ENCODE measurements around the gene LSP1.

The LSP1 gene

GRCh38 chr11:1825039-1825740 is 27.7 kb upstream of the LSP1 start:
- DNase-seq: peak; percentile 15

GRCh38 chr11:1825785-1826451 is 27.0 kb upstream of the LSP1 start:
- DNase-seq: no peak

- DNase-seq: no peak
These were observed 26.3 kb upstream of the LSP1 start for GRCh38 chr11:1826552-1827094.

- DNase-seq: no peak
These were observed 25.6 kb upstream of the LSP1 start for GRCh38 chr11:1827095-1827813.

- no peak for DNase-seq
These were observed 25.0 kb upstream of the LSP1 start for GRCh38 chr11:1827931-1828330.

GRCh38 chr11:1828542-1828941 is 24.3 kb upstream of the LSP1 start:
- no peak for DNase-seq

- DNase-seq: no peak
These were observed 23.7 kb upstream of the LSP1 start for GRCh38 chr11:1829039-1829820.

GRCh38 chr11:1830004-1830321 is 22.9 kb upstream of the LSP1 start:
- DNase-seq: no peak

GRCh38 chr11:1830322-1831223 is 22.3 kb upstream of the LSP1 start:
- no peak for DNase-seq

GRCh38 chr11:1831338-1832210 is 21.3 kb upstream of the LSP1 start:
- DNase-seq: no peak

- DNase-seq: peak; percentile 42
These were observed 20.5 kb upstream of the LSP1 start for GRCh38 chr11:1832211-1832919.

GRCh38 chr11:1832920-1833295 is 20.0 kb upstream of the LSP1 start:
- DNase-seq: no peak

GRCh38 chr11:1834062-1834610 is 18.7 kb upstream of the LSP1 start:
- DNase-seq: no peak

- DNase-seq: no peak
These were observed 17.9 kb upstream of the LSP1 start, which contains the start of gene SYT8 for GRCh38 chr11:1834779-1835670. Gene SYT8, plus strand, starts transcription at chr11:1834990. Its CDS starts 116 bp downstream, at chr11:1835106.

- no peak for DNase-seq
These were observed 17.2 kb upstream of the LSP1 start for GRCh38 chr11:1835671-1836010.

- DNase-seq: no peak
These were observed 16.6 kb upstream of the LSP1 start for GRCh38 chr11:1836011-1836945.

- DNase-seq: peak; percentile 86
These were observed 15.5 kb upstream of the LSP1 start for GRCh38 chr11:1837171-1838076.

Data from CD4-positive, alpha-beta T cell treated with Interferon gamma for 1 hour (primary cell).